Activated T-cell treated with anti-CD3 and anti-CD28 coated beads, Interleukin-2, amount 50 U/mL, for 72 hours (primary cell): ENCODE measurements around the gene MLST8. TPM values are rescaled to one million over a fixed set of nuclear protein-coding genes. Genes with fewer than 3 reads are reported as not detected.

Experiments used
- ATAC-seq, 2 donors: fragments of 150-1000 bp; cut with Tn5 transposase; replicated peaks in 1 of 2; 2 replicates each; pipeline ENCODE4 v1.10.0; 2021; ENCODE audit warnings: moderate library complexity in 2 of 2, mild to moderate bottlenecking in 1 of 2
- DNase-seq, 2 donors: peaks; one replicate each; pipeline ENCODE4 v3.0.0; 2021 to 2022; ENCODE audit warnings: mixed read lengths in 1 of 2
- H3K27ac Mint-ChIP-seq: one replicate; pipeline ENCODE4 v1.8.0; 2022; ENCODE audit warnings: mild to moderate bottlenecking, moderate library complexity, mixed read lengths
- H3K27me3 Mint-ChIP-seq: one replicate; pipeline ENCODE4 v1.8.0; 2022; ENCODE audit warnings: low read depth, mixed read lengths
- H3K36me3 Mint-ChIP-seq, 2 donors: one replicate each; pipeline ENCODE4 v1.8.0; 2022; ENCODE audit warnings: mixed read lengths in 2 of 2, mild to moderate bottlenecking in 1 of 2; ENCODE audit not compliant: insufficient read depth in 2 of 2
- H3K4me1 Mint-ChIP-seq: one replicate; pipeline ENCODE4 v1.8.0; 2022; ENCODE audit warnings: low read depth, mixed read lengths
- H3K4me3 Mint-ChIP-seq, 2 donors: one replicate each; pipeline ENCODE4 v1.8.0; 2022; ENCODE audit warnings: mild to moderate bottlenecking in 2 of 2, mixed read lengths in 2 of 2, moderate library complexity in 2 of 2
- H3K9me3 Mint-ChIP-seq, 2 donors: one replicate each; pipeline ENCODE4 v1.8.0; 2022; ENCODE audit warnings: mixed read lengths in 2 of 2
- total RNA-seq, 2 donors: library from RNA; stranded (reverse); gene quantifications; one replicate each; pipeline ENCODE4 v1.2.3, GENCODE V29; 2022

Gene MLST8
- total RNA-seq, 2 donors from 2014 or later = 54.9 to 65.6 TPM

- Mint-ChIP-seq H3K27me3 (no peaks in the 10 kb centered on the region), H3K36me3 (peaks cover 0 to 2% of the 10 kb centered on the region in 2 donors), H3K27ac (no peak overlapping the region), H3K4me1 (no peaks in the 10 kb centered on the region), H3K9me3 (no peaks in the 10 kb centered on the region), H3K4me3 (no peak overlapping the region)
- no peak for DNase-seq
- no peak for ATAC-seq
Measured at GRCh38 chr16:2166263-2167067, 38.8 kb upstream of the MLST8 start.

- no peaks in the 10 kb centered on the region for H3K4me1 Mint-ChIP-seq
- H3K27ac Mint-ChIP-seq = no peak overlapping the region
- no peak for ATAC-seq
- no peaks in the 10 kb centered on the region for H3K9me3 Mint-ChIP-seq
- H3K36me3 Mint-ChIP-seq = peaks cover 0 to 2% of the 10 kb centered on the region in 2 donors
- DNase-seq = no peak
- H3K27me3 Mint-ChIP-seq = no peaks in the 10 kb centered on the region
- H3K4me3 Mint-ChIP-seq = no peak overlapping the region
Measured at GRCh38 chr16:2167068-2167638, 38.1 kb upstream of the MLST8 start.

GRCh38 chr16:2170080-2170479 lies 35.2 kb upstream of the MLST8 start:
- H3K36me3 Mint-ChIP-seq = peaks cover 0 to 3% of the 10 kb centered on the region in 2 donors
- H3K4me3 Mint-ChIP-seq = no peak overlapping the region
- no peaks in the 10 kb centered on the region for H3K4me1 Mint-ChIP-seq
- no peaks in the 10 kb centered on the region for H3K27me3 Mint-ChIP-seq
- ATAC-seq = no peak
- H3K27ac Mint-ChIP-seq = no peak overlapping the region
- DNase-seq = no peak
- no peaks in the 10 kb centered on the region for H3K9me3 Mint-ChIP-seq

GRCh38 chr16:2170587-2171435 lies 34.4 kb upstream of the MLST8 start:
- H3K27me3 Mint-ChIP-seq = no peaks in the 10 kb centered on the region
- H3K4me1 Mint-ChIP-seq = no peaks in the 10 kb centered on the region
- no peak overlapping the region for H3K4me3 Mint-ChIP-seq
- H3K9me3 Mint-ChIP-seq = no peaks in the 10 kb centered on the region
- ATAC-seq (no peak), DNase-seq (no peak)
- H3K36me3 Mint-ChIP-seq = peaks cover 0 to 4% of the 10 kb centered on the region in 2 donors
- H3K27ac Mint-ChIP-seq = no peak overlapping the region

GRCh38 chr16:2171601-2172178 lies 33.6 kb upstream of the MLST8 start:
- no peak overlapping the region for H3K4me3 Mint-ChIP-seq
- H3K27ac Mint-ChIP-seq = no peak overlapping the region
- no peak for DNase-seq

GRCh38 chr16:2172688-2173335 lies 32.4 kb upstream of the MLST8 start:
- Mint-ChIP-seq H3K9me3 (no peaks in the 10 kb centered on the region), H3K4me3 (no peak overlapping the region), H3K27me3 (no peaks in the 10 kb centered on the region), H3K4me1 (no peaks in the 10 kb centered on the region), H3K36me3 (peaks cover 0 to 4% of the 10 kb centered on the region in 2 donors), H3K27ac (no peak overlapping the region)
- ATAC-seq (no peak), DNase-seq (no peak)

More at GRCh38 chr16:2171601-2172178, 33.6 kb upstream of the MLST8 start:
- Mint-ChIP-seq H3K27me3 (no peaks in the 10 kb centered on the region), H3K36me3 (peaks cover 0 to 4% of the 10 kb centered on the region in 2 donors), H3K4me1 (no peaks in the 10 kb centered on the region), H3K9me3 (no peaks in the 10 kb centered on the region)
- no peak for ATAC-seq

GRCh38 chr16:2173366-2173765 lies 31.9 kb upstream of the MLST8 start:
- no peak for ATAC-seq
- DNase-seq = no peak
- no peaks in the 10 kb centered on the region for H3K9me3 Mint-ChIP-seq
- H3K27me3 Mint-ChIP-seq = no peaks in the 10 kb centered on the region
- H3K4me3 Mint-ChIP-seq = no peak overlapping the region
- H3K36me3 Mint-ChIP-seq = peaks cover 0 to 4% of the 10 kb centered on the region in 2 donors
- H3K27ac Mint-ChIP-seq = no peak overlapping the region
- no peaks in the 10 kb centered on the region for H3K4me1 Mint-ChIP-seq

GRCh38 chr16:2173916-2174315 lies 31.3 kb upstream of the MLST8 start:
- ATAC-seq = no peak
- Mint-ChIP-seq H3K4me3 (no peak overlapping the region), H3K4me1 (no peaks in the 10 kb centered on the region), H3K27ac (no peak overlapping the region), H3K9me3 (no peaks in the 10 kb centered on the region), H3K27me3 (no peaks in the 10 kb centered on the region), H3K36me3 (peaks cover 0 to 4% of the 10 kb centered on the region in 2 donors)
- no peak for DNase-seq

GRCh38 chr16:2174396-2175131 lies 30.7 kb upstream of the MLST8 start:
- no peak for ATAC-seq
- Mint-ChIP-seq H3K9me3 (no peaks in the 10 kb centered on the region), H3K27me3 (no peaks in the 10 kb centered on the region), H3K4me3 (no peak overlapping the region), H3K27ac (no peak overlapping the region), H3K4me1 (no peaks in the 10 kb centered on the region), H3K36me3 (peaks cover 0 to 4% of the 10 kb centered on the region in 2 donors)
- no peak for DNase-seq

- peaks cover 0 to 4% of the 10 kb centered on the region in 2 donors for H3K36me3 Mint-ChIP-seq
- H3K27ac Mint-ChIP-seq = no peak overlapping the region
- no peak overlapping the region for H3K4me3 Mint-ChIP-seq
- no peaks in the 10 kb centered on the region for H3K4me1 Mint-ChIP-seq
- ATAC-seq = no peak
- H3K27me3 Mint-ChIP-seq = no peaks in the 10 kb centered on the region
- DNase-seq = no peak
- no peaks in the 10 kb centered on the region for H3K9me3 Mint-ChIP-seq
Measured at GRCh38 chr16:2175454-2175853, 29.8 kb upstream of the MLST8 start.

- H3K27ac Mint-ChIP-seq = no peak overlapping the region
- no peak for ATAC-seq
Measured at GRCh38 chr16:2176047-2176446, 29.2 kb upstream of the MLST8 start.

GRCh38 chr16:2177101-2177500 lies 28.2 kb upstream of the MLST8 start:
- H3K27ac Mint-ChIP-seq = no peak overlapping the region

More at GRCh38 chr16:2176047-2176446, 29.2 kb upstream of the MLST8 start:
- Mint-ChIP-seq H3K36me3 (peaks cover 0 to 4% of the 10 kb centered on the region in 2 donors), H3K4me3 (no peak overlapping the region), H3K9me3 (no peaks in the 10 kb centered on the region), H3K27me3 (no peaks in the 10 kb centered on the region), H3K4me1 (no peaks in the 10 kb centered on the region)
- no peak for DNase-seq

More at GRCh38 chr16:2177101-2177500, 28.2 kb upstream of the MLST8 start:
- no peak for DNase-seq
- Mint-ChIP-seq H3K36me3 (peaks cover 0 to 4% of the 10 kb centered on the region in 2 donors), H3K4me1 (no peaks in the 10 kb centered on the region), H3K9me3 (no peaks in the 10 kb centered on the region), H3K4me3 (no peak overlapping the region), H3K27me3 (no peaks in the 10 kb centered on the region)
- no peak for ATAC-seq
